ENCODE measurements around the gene DPH6.
A peak's percentile ranks its signal among the peaks of the same experiment; 100 is the strongest.
"Not testable (repeated sequence)": the region's sequence is repeated elsewhere in the genome, so short reads cannot be mapped to it uniquely, and the experiment has no call there.

Gene DPH6

DNA sequence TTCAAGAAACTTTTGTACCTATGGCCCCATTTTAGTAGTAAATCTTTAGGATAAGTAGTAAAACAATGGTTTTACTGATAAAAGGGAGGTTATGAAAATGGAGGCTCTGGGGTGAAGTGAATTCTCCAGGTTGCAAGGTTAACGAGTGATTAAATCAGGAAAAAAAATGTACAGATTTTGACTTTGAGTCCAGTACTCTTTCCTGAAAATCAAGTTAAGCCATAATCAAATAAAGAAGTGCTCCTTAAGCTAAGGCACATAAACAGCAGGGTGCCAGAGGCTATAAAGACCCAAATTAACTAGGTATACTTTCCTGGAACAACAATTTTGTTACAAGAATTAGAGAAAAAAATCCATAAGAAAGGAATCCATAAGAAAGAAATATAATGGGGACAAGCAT lies 114.7 kb downstream of the DPH6 start:
- FAIRE-seq: no peak

DNA sequence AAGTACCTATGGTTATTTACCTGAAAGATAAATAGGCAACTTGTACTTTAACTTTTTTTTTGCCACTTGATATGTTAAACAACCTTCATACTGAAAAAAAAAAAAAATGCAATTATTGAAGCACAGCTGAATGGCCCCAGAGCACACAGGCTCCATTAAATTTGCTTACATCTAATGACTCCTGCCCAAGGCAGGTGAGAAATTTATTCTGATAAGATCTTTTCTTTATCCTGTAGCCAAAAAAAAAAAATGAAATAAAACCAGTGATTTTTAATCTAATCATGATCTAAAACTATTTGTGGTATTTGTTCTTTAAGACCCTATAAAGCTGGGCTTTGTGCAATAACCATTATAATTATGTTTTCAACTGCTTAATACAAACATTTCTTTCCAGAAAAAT lies 115.7 kb downstream of the DPH6 start:
- peak; percentile 9 for FAIRE-seq

DNA sequence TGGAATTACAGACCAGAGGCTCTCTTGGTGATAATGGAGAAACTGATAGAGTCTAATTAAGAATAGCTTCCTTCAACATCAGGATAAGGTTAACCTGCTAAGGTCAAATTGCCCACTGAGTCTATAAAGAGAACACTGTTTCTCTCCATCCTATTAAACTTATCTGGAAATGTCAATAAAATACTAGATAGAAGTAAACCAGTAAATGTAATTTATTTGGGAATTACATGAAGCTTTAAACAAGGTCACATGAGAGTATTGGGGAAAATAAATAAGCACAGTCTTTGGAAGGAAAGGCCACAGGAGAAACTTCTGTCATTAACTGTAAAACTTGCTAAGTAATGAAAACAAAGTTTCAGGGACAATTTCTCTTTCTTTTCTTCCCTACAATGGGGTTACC lies 118.5 kb downstream of the DPH6 start:
- no peak for FAIRE-seq

DNA sequence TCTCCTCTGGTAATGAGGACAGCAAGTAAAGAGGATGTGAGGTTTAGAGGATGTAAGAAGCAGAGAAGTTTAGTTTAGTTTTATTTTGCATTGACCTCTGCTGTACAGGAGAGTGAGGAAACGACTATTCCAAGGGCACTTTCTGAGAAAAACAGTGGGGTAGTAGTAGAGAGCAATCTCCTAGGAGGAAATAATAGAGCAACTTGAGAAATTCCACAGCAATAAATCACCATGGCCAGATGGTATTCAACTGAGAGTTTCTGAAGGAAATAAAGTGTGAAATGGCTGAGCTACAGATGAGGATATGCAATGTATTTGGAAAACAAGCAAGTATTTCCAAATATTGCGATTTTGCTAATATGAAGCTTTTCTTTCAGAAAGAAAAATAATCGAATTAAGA lies 118.9 kb downstream of the DPH6 start:
- FAIRE-seq: no peak

DNA sequence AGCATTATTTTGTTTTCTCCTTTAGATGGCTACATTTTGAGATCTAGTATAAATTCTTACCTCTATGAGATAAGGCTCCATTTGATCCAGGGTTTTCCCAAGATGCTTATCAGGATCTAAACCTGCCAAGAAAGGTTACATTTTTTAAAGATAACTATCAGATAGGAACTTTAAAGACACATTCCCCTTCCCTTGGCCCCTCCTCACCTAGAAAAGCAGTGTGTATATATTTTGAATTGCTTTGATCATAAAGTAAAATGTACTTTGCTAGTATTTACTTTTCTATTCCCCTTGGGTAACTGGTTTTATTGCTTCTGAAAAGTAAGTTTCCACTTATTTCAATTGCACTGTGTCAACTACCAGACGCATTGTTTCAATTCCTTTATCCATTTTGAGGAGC lies 135.2 kb downstream of the DPH6 start:
- FAIRE-seq: no peak

DNA sequence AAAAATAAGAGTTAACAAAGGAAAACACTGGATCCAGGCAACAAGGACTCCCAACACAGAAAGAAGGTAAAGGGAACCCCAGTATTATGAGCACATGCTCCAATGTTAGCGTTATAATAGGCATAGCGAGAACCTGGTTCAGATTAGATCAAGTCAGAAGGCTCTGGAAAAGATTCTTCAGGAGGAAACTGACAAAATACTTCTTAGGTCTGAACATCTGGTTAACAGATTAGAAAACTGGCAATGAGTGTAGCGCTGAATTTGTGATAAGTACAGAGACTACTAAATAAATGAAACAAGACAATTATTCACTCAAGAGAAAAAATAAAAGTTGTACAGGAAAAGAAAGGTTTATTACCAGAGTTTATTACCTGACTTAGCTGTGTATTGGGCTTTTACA lies 146.1 kb downstream of the DPH6 start:
- no peak for FAIRE-seq

DNA sequence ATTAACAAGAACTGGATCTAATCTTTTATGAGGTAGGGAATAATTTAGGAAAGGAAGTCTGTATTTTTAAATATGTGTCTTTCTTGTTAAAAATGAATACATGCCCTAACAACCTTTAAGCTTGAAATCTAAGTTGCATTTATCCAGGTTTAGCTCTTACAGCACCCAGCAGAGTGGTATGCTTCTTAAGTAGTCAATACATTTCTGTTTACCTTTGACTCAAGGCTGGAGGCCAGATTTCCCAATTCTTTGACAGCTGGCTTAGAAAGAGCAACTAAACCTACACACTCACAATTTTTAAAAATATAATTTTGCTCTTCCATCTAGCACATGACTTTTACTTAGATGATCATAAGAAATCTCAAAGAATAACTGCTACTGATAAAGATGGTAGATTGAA lies 148.9 kb downstream of the DPH6 start:
- FAIRE-seq: no peak

DNA sequence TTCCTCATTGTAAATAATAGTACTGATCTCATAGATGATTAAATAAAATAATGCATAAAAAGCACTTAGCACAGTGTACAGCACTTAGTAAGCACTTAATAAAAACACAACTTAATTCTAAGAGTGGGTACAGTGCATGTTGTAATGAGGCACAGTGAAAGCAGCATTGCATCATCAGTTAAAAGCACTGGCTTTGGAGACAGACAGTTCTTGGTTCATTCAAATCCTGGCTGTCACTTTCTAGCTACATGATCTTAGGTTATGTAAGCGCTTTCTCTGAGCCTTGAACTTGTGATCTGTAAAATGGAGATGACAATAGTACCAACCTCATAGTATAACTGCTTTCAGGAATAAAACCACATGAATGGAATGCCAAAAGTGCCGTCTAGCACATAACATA lies 151.5 kb downstream of the DPH6 start:
- FAIRE-seq: no peak

DNA sequence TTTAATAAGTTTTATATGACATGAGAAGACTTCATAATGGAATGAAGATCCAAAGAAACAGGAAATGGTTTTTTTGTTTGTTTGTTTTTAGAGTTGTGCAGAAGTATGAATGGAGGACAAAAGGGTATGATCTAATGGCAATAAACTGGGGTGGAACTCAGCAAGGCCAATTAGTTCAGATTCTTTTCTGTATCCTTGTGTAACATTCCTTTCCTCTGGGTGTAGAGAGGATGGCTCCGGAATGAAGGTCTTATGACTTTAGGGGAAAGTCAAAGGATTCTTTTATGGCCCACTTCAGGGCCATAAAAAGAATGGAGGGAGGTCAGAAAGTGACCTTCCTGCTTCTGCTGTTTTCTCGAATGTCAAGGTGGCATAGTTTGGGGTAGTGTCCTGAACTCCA lies 152.6 kb downstream of the DPH6 start:
- FAIRE-seq: no peak

DNA sequence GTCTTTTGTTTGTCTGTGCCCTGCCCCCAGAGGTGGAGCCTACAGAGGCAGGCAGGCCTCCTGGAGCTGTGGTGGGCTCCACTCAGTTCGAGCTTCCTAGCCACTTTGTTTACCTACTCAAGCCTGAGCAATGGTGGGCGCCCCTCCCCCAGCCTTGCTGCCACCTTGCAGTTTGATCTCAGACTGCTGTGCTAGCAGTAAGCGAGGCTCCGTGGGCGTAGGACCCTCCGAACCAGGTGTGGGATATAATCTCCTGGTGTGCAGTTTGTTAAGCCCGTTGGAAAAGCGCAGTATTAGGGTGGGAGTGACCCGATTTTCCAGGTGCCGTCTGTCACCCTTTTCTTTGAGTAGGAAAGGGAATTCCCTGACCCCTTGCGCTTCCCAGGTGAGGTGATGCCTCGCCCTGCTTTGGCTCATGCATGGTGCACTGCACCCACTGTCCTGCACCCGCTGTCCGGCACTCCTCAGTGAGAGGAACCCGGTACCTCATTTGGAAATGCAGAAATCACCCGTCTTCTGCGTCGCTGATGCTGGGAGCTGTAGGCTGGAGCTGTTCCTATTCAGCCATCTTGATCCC lies 154.5 kb downstream of the DPH6 start:
- FAIRE-seq: not testable (repeated sequence)

DNA sequence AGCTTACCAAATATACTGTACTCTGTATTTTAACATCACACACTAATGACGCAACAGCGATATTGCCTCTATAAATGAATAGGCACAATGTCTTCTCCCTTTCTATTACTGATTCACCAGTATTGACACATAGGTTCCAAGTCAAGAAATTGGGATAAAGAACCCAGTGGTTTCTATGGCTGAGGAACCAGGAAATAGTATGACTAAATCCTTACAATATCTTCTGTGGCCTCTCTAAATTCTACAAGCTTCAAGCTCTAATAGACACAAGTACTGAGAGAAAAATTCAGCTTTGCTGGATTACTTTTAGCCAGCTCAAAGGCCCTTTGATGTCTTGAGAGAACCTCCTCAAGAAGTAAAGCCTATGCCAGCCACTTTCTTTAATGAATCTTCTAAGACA lies 162.5 kb downstream of the DPH6 start:
- FAIRE-seq: no peak

DNA sequence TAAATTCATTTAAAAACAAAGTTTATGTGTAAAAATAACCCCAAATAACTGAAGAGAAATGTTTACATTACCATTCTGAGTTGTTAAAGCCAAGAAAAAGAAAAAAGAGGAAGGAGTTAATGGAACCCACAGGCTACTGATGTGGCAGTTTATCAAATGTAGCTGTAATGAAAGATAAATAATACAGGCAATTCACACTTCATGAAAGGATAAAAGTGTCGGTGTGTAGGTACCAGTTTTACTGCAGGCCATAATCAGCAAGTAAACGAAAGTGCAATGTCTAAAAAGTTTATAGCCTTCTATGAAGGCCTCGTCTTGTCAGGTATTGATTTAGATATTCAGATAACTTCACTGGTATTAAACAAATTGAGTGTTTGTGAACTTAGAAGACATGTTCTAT lies 164.6 kb downstream of the DPH6 start:
- no peak for FAIRE-seq

DNA sequence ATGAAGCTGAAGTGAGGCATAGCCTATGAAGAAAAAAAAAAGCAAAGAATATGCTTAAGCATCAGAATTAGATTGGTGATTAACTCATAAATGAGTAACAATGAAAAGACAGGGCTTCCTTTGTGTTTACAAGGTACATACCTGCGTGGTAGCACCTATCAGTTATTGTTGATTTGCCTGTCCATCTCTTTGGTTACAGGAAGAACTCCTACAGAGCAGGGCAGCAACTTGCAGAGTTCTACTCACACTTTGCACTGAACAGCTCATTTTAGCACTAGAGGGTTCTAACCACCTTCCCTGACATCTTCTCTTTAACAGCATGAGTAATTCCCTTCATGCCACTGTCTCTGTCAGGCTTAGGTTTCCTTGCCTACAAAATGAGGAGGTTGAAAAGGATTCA lies 166.0 kb downstream of the DPH6 start:
- FAIRE-seq: no peak

DNA sequence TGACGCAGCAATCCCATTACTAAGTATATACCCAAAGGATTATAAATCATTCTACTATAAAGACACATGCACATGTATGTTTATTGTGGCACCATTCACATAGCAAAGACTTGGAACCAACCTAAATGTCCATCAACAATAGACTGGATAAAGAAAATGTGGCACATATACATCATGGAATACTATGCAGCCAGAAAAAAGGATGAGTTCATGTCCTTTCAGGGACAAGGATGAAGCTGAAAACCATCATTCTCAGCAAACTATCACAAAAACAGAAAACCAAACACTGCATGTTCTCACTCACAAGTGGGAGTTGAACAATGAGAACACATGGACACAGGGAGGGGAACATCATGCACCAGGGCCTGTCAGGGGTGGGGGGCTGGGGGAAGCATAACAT lies 167.5 kb downstream of the DPH6 start:
- not testable (repeated sequence) for FAIRE-seq

DNA sequence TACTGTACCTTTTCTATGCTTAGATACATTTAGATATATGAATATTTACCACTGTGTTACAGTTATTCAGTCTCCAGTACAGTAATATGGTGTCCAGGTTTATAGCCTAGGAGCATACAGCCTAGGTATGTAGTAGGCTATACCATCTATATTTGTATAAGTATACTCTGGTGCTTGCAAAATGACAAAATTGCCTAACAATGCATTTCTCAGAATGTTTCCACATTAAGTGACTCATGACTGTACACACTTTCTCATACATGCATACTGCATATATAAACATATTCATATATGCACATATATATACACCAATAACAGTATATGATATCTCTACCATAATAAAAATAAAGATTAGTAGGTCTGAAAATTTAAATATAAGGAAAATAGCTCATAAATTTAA lies 169.3 kb downstream of the DPH6 start:
- no peak for FAIRE-seq

DNA sequence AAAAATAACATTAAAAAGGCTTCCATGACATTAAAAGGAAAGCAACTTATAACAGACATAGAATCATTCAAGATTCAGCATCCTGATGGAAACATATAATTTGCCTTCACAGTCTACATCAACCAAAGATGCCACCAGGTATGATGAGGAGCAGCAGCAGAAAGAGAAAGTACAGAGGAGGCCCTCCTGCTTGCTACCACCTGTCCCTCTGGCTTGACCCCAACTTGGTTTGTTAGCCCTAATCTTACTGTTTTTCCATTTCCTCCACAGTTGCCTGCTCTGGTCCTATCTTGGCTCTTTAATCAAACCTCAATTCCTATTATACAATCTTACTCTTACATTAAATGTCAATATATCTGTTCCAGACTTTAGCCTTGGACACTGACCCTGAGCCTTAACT lies 171.3 kb downstream of the DPH6 start:
- no peak for FAIRE-seq

DNA sequence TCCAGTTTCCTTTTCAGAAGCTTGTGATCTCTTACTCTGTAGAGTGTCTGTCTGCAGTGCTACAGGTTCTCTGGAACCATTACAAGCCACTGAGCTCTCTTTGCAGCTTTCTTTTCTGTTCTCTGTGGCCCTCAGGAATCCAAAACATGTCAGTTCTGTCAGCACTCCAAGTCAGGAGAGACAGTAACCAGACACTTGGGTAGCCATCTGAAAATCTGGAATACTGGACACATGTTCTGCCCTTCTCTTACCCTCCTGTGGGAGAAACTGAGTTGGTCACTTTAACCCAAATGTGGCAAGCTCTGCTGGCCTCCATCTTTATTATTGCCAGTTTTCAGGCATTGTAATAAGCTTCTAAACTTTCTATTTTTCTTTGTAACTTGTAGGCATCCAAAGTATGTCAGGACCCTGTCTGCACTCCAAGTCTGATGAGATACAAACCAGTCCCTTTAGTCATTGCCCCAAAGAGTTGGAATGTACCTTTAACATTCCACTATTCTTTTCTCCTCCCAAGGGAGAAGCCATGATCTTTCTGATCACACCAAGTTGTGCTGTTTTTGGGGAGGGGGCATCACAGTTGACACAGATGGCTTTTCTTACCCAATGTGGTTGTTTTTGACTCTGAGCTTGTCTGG lies 183.7 kb downstream of the DPH6 start:
- FAIRE-seq: no peak

DNA sequence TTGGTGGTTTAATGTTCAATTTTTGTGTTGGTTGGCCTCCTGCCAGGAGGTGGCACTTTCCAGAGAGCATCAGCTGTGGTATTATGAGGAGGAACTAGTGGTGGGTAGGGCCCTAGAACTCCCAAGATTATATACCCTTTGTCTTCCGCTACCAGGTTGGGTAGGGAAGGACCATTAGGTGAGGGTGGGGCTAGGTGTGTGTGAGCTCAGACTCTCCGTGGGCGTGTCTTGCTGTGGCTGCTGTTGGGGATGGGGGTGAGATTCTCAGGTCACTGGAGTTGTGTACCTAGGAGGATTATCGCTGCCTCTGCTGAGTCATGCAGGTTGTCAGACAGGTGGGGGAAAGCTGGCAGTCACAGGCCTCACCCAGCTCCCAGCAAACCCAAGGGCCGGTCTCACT lies 187.1 kb downstream of the DPH6 start:
- no peak for FAIRE-seq

DNA sequence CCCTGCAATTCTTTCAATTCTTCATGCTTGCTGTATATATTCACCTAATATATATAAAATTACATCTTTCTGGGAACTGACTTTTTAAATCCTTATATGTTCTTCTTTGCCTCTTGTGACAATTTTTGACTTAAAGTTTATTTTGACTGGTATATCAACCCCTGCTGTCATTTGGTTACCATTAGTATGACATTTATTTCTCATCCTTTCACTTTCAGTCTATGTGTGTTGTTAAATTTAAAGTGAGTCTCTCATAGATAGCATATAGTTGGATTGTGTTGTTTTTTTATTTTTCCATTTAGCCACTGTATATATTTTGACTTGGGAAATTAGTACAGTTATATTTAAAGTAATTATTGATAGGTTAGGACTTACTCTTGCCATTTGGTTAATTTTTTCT lies 194.9 kb downstream of the DPH6 start:
- no peak for FAIRE-seq

DNA sequence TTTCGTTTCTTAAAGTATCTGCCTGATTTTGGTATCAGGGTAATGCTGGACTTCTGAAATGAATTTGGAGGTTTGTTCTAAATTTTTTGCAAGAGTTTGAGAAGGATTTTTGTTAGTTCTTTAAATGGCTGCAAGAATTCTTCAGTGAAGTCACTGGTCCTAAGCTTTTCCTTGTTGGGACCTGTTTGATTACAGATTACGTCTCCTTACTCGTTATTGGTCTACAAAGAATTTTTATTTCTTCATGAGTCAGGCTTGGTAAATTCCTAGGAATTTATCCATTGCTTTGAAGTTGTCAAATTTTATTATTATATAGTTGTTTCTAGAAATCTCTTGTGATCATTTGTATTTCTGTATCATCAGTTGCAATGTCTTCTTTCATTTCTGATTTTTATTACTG lies 196.0 kb downstream of the DPH6 start:
- no peak for FAIRE-seq

DNA sequence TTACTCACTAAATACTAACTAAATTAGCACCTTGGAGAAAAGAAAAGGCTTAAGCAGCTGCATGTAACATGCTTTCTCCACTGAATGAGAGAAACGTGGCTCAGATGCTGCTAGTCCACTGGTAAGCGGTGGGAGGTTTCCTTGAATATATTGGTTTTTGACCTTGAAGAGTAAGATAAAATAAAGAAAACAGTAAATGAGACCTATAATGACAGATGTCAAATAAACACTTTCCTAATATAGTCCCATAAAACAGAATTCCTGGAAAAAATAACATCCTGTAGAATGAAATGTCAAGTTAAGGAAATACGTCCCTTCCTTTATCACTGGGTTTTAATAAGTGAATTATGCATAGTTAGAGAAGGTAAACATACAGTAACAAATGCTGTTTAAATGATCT lies 215.0 kb downstream of the DPH6 start:
- no peak for FAIRE-seq

DNA sequence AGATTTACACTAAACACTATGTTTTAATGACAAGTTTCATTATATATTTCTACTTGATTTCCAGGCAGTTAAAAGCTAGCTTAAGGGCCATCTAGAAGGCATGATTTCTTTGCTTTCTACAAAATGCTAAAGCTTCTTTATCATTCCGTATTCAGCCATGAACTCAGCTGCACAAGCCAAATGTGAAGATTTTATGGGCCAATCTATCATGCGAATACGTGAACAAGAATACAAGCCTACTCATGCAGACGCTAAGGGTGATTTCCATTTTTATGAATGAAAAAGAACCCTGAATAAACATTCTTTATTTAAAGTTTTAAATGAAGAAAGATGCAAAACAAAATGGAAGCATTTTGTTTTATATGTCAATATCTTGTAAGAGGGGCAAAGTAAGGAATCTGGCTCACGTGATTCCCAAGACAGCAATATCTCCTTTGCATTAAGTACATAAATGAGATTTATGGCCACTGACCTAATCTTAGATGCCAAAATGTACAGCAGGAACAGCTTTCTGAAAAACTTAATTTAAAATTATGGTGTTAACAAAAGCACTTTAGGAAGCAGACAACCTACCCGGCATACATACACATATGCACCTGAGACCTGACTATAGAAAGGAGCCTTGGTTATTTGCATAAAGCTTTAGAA lies 215.8 kb downstream of the DPH6 start:
- no peak for FAIRE-seq

DNA sequence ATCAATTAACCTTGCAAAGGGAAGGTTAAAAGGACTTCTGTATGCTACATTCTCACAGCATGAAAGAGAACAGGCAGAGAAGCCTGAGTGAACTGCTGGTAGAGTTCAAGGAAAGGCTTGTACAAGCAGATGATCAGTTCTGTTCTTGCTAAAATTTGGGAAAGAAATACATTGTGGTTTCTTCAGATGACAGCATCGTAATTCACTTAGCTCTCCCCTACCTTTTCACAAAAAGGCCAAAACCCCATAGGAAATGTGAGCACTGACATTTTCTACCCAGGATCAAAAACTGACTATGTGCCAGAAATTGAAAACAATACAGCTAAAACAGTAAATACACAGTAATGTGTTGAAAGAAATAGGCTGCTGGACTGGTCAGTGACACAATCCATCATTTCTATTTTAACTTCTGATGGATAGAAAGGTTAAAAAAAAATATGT lies 216.4 kb downstream of the DPH6 start:
- no peak for FAIRE-seq

DNA sequence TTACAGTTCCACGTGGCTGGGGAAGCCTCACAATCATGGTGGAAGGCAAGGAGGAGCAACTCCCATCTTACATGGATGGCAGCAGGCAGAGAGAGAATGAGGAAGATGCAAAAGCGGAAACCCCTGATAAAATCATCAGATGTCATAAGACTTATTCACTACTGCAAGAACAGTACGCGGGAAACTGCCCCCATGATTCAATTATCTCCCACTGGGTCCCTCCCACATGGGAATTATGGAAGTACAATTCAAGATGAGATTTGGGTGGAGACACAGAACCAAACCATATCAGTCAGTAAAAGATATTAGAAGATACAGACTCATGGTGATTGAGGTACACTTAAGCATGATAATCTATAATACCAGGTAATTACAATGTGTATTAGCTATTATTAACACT lies 217.1 kb downstream of the DPH6 start:
- not testable (repeated sequence) for FAIRE-seq

DNA sequence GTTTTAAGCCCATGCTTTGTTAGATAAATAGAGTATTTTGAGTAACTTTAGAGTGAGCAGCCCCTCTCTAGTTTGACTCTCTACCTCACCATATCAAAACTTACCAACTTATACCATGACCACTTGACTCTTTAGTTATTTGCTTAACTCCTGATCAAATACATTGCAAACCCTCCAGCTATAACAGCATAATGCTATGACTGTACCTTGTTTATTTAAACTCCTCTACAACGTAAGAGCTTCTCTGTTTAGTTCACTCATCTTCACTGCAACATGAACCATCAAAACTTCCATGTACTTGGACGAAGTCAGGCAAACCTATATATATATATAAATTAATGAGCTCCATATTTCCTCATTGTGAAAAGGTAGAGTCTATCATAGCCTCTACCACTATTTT lies 218.2 kb downstream of the DPH6 start:
- no peak for FAIRE-seq
